ENCODE measurements around the gene CCDC30.
A peak's percentile ranks its signal among the peaks of the same experiment; 100 is the strongest.
"Not testable (repeated sequence)": the region's sequence is repeated elsewhere in the genome, so short reads cannot be mapped to it uniquely, and the experiment has no call there.

Gene CCDC30

GRCh38 chr1:42660907-42661500 lies 197.9 kb downstream of the CCDC30 start:
- DNase-seq, result no peak

GRCh38 chr1:42669936-42670335 lies 206.8 kb downstream of the CCDC30 start:
- no peak for DNase-seq

- DNase-seq, result no peak
These were observed 207.3 kb downstream of the CCDC30 start for GRCh38 chr1:42670425-42670824.

DNA sequence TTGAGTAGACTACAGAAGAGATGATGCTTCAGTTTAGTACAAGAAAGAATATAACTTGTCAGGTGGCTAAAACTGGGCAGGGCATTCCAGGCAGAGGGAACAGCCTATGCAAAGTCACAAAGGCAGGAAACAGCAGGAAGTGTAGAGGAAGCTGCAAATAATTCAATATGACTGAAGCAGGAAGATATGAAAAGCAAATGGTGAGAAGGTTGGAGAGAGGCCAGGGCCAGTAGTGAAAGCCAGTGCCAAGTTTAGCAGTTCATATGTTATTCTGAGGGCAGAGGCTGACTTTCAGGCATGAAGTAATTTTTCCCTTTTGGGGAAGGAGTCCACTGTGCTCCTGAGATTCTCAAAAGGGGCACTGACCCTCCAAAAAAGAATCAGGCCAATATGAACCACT lies 211.1 kb downstream of the CCDC30 start:
- DNase-seq, result peak; percentile 38

GRCh38 chr1:42674682-42675081 lies 211.6 kb downstream of the CCDC30 start:
- no peak for DNase-seq

DNA sequence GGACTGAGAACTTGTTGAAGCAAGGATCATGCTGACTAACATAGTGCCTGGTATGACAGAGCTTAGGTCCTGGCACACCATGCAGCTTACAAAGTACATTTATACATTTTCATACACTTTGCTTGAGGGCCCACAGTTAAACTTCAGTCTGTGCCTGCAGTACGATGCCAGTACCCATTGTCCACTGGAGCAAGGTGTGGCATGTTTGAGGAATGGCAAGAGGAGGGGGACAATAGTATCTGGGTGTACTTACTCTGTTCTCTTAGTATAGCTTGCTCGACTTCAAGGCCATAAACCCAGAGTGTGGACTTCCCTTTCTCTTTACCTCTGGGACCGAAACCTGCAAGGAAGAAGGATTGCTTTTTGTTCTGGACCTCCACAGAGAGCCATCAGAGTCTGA lies 212.4 kb downstream of the CCDC30 start:
- no peak for DNase-seq

DNA sequence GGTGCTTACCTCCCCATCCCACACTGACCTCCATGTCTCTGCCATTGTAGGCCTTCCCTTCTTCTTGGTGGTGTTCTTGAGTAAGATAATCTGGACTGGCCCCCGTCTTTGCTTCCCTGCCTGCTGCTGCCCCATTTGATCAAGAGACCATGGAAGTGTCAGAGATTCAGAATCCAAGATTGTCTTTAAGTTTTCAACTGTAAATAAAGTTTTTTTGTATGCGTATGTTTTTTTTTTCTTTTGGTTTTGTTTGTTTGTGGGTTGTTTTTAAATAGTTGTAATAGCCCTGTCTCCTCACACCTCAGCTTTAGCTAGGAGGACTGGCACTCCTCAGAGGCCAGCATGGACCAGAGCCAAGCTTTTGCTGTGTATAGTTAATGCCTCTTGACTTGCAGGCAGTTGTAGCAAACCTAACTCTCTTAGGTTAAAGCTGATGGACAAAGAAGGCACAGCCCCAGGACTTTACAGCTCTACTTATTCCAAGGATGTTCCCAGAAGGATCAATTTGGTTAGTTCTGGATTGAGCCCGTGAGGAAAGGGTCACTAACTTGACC lies 213.5 kb downstream of the CCDC30 start:
- DNase-seq, result no peak

DNA sequence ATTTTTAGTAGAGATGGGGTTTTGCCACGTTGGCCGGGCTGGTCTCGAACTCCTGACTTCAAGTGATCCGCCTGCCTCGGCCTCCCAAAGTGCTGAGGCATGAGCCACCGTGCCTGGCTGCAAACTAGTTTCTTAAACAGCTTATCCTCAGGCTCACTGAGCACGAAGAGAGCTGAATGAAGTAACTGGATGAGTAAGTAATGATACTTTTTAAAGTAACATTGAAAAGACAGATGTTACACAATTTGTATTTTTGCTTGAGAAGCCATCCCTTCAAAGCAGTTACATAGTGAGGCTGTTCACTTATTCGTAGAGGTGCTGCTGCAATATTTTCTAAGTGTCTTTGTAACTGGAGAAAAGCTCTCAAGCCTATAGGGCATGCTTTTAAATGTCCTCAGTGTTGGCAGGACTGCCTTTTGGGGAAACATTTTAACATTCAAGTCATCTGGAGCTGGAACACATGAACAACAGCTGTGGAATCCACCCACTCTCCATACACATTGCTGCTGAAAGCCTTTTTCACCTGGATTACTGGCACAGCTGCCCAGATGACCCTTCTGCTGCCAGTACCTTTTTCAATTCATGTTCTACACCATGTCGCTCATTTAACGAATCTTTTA lies 216.4 kb downstream of the CCDC30 start:
- no peak for DNase-seq

- DNase-seq, result peak; percentile 54
These were observed 217.0 kb downstream of the CCDC30 start for GRCh38 chr1:42680055-42680454.

GRCh38 chr1:42680921-42681683 lies 218.0 kb downstream of the CCDC30 start:
- DNase-seq, result peak; percentile 66

DNA sequence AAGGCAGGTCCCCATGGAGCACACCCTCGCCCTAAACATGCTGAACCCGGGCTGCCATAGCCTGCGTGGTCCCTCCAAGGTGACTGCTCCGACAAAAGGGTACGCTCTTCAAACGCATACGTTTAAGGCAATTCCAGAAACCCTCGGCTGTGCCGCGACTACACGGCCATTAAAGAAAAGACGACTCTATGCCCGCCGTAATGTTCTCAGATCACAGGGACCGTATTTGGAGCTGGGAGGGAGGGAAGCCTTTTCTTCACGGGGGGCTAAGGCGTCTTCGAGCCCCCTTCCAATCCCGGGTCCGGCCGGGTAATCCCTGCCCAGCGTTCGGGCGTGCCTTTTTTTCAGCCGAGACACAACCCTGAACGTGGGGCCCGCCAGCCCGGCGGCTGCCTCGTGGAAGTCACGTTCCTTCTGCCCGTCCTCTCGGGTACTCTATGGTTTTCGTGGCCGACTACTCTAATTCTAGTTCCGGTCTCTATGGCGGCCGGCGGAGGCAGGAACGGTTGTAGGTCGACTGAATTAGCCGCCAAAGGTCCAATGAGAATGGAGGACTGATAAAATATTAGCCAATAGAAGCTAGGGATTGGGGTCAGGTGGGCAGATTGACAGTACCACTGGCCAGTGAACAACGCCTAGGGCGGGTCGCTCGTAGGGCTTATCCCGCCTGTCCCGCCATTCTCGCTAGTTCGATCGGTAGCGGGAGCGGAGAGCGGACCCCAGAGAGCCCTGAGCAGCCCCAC lies 218.8 kb downstream of the CCDC30 start, which contains the start of gene YBX1:
Gene YBX1, plus strand, starts transcription at position 678 of the 743 bp plus-strand sequence. CDS start 148 bp downstream, outside the sequence.
- peak; percentile 100 for DNase-seq

DNA sequence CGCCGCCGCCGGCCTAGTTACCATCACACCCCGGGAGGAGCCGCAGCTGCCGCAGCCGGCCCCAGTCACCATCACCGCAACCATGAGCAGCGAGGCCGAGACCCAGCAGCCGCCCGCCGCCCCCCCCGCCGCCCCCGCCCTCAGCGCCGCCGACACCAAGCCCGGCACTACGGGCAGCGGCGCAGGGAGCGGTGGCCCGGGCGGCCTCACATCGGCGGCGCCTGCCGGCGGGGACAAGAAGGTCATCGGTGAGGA lies 219.3 kb downstream of the CCDC30 start:
- DNase-seq, result not testable (repeated sequence)

DNA sequence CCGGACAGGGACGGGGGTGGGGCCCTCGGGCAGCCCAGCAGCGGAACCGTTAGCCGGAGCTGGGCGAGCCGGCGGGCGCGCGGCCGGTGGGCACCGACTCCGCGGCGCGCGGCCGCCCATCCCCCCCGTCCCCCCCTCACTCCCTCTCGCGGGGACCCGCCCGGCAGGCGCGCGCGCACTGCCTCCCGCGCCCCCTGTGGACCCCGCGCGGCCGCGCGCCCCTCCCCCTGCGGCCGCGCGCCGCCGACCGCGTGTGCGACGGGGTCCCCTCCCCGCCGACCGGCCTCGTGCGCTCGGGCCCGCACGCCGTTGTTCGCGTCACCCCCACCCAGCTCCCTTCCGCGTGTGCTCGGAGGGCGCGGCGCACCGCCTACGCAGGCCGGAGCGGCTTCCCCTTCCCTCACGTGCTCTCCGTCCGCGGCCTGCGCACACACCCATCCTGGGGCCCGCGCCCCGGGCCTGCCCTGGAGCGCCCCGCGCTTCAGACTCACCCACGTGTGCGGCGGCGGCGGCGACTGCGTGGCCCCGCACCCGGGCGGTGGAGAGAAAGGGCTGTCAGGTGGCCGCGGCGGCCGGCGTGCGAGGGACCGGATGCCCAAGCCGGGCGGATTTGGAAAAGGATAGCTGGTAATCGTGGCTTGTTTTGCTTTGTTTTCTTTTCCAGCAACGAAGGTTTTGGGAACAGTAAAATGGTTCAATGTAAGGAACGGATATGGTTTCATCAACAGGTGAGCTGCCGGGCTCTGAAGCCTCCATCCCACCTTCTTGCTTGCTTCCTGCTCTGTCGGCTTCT lies 219.8 kb downstream of the CCDC30 start:
- DNase-seq, result peak; percentile 42

- DNase-seq, result no peak
These were observed 221.1 kb downstream of the CCDC30 start for GRCh38 chr1:42684139-42684538.

DNA sequence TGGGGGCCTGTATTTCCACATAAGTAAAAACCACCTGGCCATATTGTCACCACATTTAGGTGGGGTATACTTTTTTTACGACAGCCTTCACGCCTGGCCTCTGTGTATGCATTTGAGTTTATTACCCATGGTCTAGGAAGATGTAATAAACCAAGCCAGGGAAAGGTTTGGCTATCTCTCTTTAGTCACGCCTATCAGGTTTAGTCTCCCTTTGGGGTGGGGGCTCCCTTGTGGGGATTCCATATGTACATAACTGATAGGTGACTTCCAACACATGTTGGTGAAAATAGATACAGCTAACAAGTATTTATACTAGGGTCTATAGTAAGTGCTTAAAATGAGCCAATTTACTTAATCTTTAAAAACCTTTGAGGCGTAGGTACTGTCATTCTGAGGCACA lies 223.3 kb downstream of the CCDC30 start:
- DNase-seq, result no peak

GRCh38 chr1:42689912-42690311 lies 226.8 kb downstream of the CCDC30 start:
- no peak for DNase-seq

- no peak for DNase-seq
These were observed 227.5 kb downstream of the CCDC30 start for GRCh38 chr1:42690477-42691156.

- no peak for DNase-seq
These were observed 228.0 kb downstream of the CCDC30 start for GRCh38 chr1:42691157-42691498.

- DNase-seq, result no peak
These were observed 229.4 kb downstream of the CCDC30 start for GRCh38 chr1:42692461-42692860.

DNA sequence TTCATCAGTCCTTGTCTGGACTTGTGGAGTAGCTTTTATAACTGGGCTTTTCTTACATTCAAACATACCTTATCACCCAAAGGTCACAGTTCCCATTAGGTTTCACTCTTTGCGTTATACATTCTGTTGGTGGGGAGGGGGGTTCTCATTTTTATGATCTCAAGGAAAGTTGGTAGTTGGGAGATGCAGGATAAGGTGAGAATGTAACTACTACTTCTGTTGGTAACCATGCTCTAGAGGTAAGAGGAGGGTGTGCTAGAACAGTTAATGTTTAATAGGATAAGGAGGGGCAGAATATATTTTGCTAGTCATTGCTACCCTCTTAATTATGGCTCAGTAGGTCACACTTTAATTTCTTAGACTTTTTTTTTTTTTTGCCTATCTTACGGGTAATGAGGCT lies 229.8 kb downstream of the CCDC30 start:
- DNase-seq, result no peak

DNA sequence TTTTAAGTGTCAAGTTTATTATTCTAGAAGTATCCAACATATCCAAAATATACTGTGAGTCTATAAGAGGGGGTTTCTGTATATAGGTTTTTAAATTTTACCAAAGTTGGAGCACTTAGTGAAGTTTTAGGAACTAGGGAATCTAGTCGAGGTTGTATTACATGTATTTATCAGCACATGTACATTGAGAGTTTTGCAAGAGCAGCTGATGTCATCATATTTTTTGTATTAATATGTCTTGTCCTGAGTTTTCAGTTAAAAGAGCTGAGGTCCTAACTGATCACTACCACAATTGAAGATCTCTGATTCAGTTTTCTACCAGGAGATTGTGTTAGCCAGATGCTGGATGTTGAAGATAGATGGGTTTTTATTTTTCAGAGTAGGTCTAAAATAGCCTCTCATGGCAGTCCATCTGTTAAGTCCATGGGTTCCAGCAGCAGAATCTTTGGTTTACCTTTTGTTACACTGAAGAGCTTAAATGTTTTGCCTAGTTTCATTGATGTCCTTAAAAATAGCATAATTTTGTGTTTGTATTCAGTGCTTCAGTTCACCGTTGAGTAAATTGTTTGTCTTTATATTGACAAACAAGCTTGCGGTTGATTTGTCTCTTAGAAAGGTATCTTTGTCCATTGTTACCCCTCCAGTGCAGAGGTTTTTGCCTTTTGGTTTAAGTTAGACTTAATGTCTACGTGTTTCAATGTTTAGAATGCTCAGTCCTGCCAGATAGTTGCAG lies 235.2 kb downstream of the CCDC30 start:
- no peak for DNase-seq

Data from NCI-H2029 treated with DMSO at 0.1 percent for 48 hours (cell line).